CD14-positive monocyte (primary cell): ENCODE results near the gene NNAT. TPM values are rescaled to one million over a fixed set of nuclear protein-coding genes. Genes with fewer than 3 reads are reported as not detected.

Experiments
- DNase-seq, 3 donors: peaks; one replicate each; pipeline ENCODE4 v3.0.0-alpha.2; 2011 to 2022
- H2AFZ ChIP-seq: 2 replicates; pipeline ENCODE4 v1.6.0; 2012; ENCODE audit warnings: mild to moderate bottlenecking, low read depth, low read length, inconsistent platforms; ENCODE audit not compliant: insufficient read depth, poor library complexity, severe bottlenecking
- H3K27ac ChIP-seq, 2 donors: 1 replicate in 1 of 2; 2 replicates in 1 of 2; pipeline ENCODE4 v1.5.1; 2012 to 2013; ENCODE audit warnings: low read length in 2 of 2, control low read depth in 1 of 2, inconsistent platforms in 1 of 2, low read depth in 1 of 2, mild to moderate bottlenecking in 1 of 2
- H3K27me3 ChIP-seq, 2 donors: one replicate each; pipeline versions ENCODE4 v1.6.0 to v1.6.1; 2011 to 2013; ENCODE audit warnings: low read length in 2 of 2; ENCODE audit not compliant: control insufficient read depth in 2 of 2, insufficient read depth in 2 of 2
- H3K36me3 ChIP-seq, 2 donors: replicated peaks in 1 of 2; 1 replicate in 1 of 2; 2 replicates in 1 of 2; pipeline versions ENCODE4 v1.5.1 to v1.6.1; 2012 to 2013; ENCODE audit warnings: low read length in 2 of 2, control low read depth in 1 of 2, inconsistent platforms in 1 of 2, mild to moderate bottlenecking in 1 of 2; ENCODE audit not compliant: insufficient read depth in 2 of 2, control insufficient read depth in 1 of 2
- H3K4me1 ChIP-seq, 2 donors: 1 replicate in 1 of 2; 2 replicates in 1 of 2; pipeline versions ENCODE4 v1.5.1 to v1.6.1; 2012 to 2013; ENCODE audit warnings: low read length in 2 of 2, control low read depth in 1 of 2, inconsistent platforms in 1 of 2, mild to moderate bottlenecking in 1 of 2, moderate library complexity in 1 of 2; ENCODE audit not compliant: insufficient read depth in 2 of 2, control insufficient read depth in 1 of 2
- H3K4me2 ChIP-seq: replicated peaks from 2 replicates; pipeline ENCODE3; 2012; ENCODE audit warnings: low read length, moderate library complexity, mild to moderate bottlenecking; ENCODE audit not compliant: poor library complexity, severe bottlenecking; ENCODE audit errors: extremely low read depth
- H3K4me3 ChIP-seq, 3 experiments: fragments of 200-600 bp in 1 of 3; sonication (generic) in 1 of 3; replicated peaks in 1 of 3; 1 replicate in 2 of 3; 2 replicates in 1 of 3; pipeline ENCODE4 v1.5.1; 2011 to 2013; ENCODE audit warnings: low read length in 3 of 3, mild to moderate bottlenecking in 3 of 3, control low read depth in 2 of 3, low read depth in 2 of 3, inconsistent platforms in 1 of 3, moderate library complexity in 1 of 3
- H3K79me2 ChIP-seq: 2 replicates; pipeline ENCODE4 v1.6.0; 2012; ENCODE audit warnings: mild to moderate bottlenecking, control low read depth, inconsistent platforms, low read length, moderate library complexity; ENCODE audit not compliant: insufficient read depth
- H3K9ac ChIP-seq: 2 replicates; pipeline ENCODE4 v1.6.0; 2017; ENCODE audit warnings: low read length, mild to moderate bottlenecking; ENCODE audit not compliant: insufficient read depth, poor library complexity, severe bottlenecking
- H3K9me3 ChIP-seq, 2 donors: replicated peaks in 1 of 2; 1 replicate in 1 of 2; 2 replicates in 1 of 2; pipeline versions ENCODE4 v1.5.1 to v1.6.1; 2012 to 2013; ENCODE audit warnings: low read length in 2 of 2, control low read depth in 1 of 2; ENCODE audit not compliant: control insufficient read depth in 1 of 2, insufficient read depth in 1 of 2
- H4K20me1 ChIP-seq: 2 replicates; pipeline ENCODE4 v1.6.0; 2012; ENCODE audit warnings: mild to moderate bottlenecking, low read length, control low read depth, moderate library complexity; ENCODE audit not compliant: insufficient read depth
- H3K27ac Mint-ChIP-seq, 7 donors: one replicate each; pipeline ENCODE4 v1.8.0; 2020; ENCODE audit warnings: mild to moderate bottlenecking in 7 of 7, mixed read lengths in 7 of 7, moderate library complexity in 6 of 7, inconsistent platforms in 2 of 7
- H3K27me3 Mint-ChIP-seq, 3 donors: one replicate each; pipeline ENCODE4 v1.8.0; 2021 to 2022; ENCODE audit warnings: low read depth in 3 of 3, mild to moderate bottlenecking in 3 of 3, mixed read lengths in 3 of 3, moderate library complexity in 3 of 3, inconsistent platforms in 1 of 3
- H3K36me3 Mint-ChIP-seq, 2 donors: one replicate each; pipeline ENCODE4 v1.8.0; 2020; ENCODE audit warnings: mixed read lengths in 2 of 2, inconsistent platforms in 1 of 2, mild to moderate bottlenecking in 1 of 2
- H3K4me1 Mint-ChIP-seq: one replicate; pipeline ENCODE4 v1.8.0; 2020; ENCODE audit warnings: mild to moderate bottlenecking, mixed read lengths
- H3K4me3 Mint-ChIP-seq, 2 donors: one replicate each; pipeline ENCODE4 v1.8.0; 2020; ENCODE audit warnings: mild to moderate bottlenecking in 2 of 2, mixed read lengths in 2 of 2, moderate library complexity in 1 of 2
- H3K9me3 Mint-ChIP-seq, 7 donors: one replicate each; pipeline ENCODE4 v1.8.0; 2020 to 2022; ENCODE audit warnings: mixed read lengths in 7 of 7, mild to moderate bottlenecking in 6 of 7, moderate library complexity in 6 of 7, inconsistent platforms in 2 of 7
- WGBS: methylation state at CpG from one replicate; pipeline ENCODE4 v1.1.5; 2013; ENCODE audit warnings: missing lambda C conversion rate; ENCODE audit not compliant: insufficient coverage; 5-methylcytosine and 5-hydroxymethylcytosine counted together
- intact Hi-C, 2 donors: fragments of 100-400 bp; cut with micrococcal nuclease; formaldehyde crosslinking; loops; one replicate each; pipeline versions ENCODE4 v1.15.0 to v1.15.1; 2023
- polyA plus RNA-seq, 3 donors: library from polyadenylated mRNA; depleted of rRNA in 1 of 3; unstranded in 2 of 3; stranded (reverse) in 1 of 3; fragments of 300-500 nt in 2 of 3; fragments of >200 nt in 1 of 3; fragmentation: Illumina TruSeq in 2 of 3; gene quantifications; 1 replicate in 2 of 3; 2 replicates in 1 of 3; pipeline ENCODE4 v1.2.3, GENCODE V29; 2012 to 2021
- TF ChIP-seq, protein P1 (sequence below): fragments of 200-600 bp; IDR thresholded peaks from one replicate; pipeline ENCODE4 v1.8.0; 2022; ENCODE audit warnings: antibody characterized with exemption, mild to moderate bottlenecking

Gene NNAT
- polyA plus RNA-seq, 3 donors, result not detected

DNA sequence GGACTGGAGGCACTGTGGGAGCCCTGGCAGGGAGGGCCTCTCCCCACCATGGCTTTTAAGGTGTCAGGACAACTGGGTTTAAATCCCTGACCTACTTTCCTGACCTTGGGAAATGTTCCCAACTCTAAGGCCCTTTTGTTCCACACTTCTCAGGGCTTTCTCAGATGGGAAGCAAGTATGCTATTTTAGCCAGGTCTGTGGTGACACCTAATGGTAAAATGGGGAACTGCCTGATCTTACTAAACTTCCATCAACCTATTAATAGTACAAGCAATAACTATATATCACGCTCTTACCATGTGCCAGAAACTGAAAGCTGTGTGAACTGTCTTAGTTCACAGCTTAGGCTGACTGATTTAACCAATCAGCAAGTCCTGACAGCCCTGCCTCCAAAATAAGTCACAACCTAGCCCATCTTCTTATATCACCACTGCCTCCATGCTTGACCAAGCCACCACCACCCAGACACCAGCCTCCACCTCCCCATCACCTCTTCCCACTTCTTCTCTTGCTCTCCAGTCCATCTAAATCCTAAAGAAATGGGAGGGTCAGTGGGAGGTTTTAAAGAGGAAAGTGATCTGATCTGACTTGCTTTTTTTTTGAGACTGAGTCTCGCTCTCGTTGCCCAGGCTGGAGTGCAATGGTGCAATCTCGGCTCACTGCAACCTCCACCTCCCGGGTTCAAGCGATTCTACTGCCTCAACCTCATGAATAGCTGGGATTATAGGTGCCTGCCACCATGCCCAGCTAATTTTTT is 13.5 kb downstream of the NNAT start:
- no peaks in the 10 kb centered on the region for H3K27me3 ChIP-seq
- Mint-ChIP-seq H3K27ac (peak overlapping the region in 3 of 7 donors; percentile 5 to 54 (median 43)), H3K9me3 (peaks cover 0 to 6% (median 0%) of the 10 kb centered on the region in 7 donors), H3K36me3 (no peaks in the 10 kb centered on the region), H3K4me3 (no peak overlapping the region), H3K4me1 (peaks cover 13% of the 10 kb centered on the region), H3K27me3 (peaks cover 2 to 4% (median 4%) of the 10 kb centered on the region in 3 donors)
- 75% methylated on average over 6 of the region's 6 CpGs for WGBS
- H3K4me2 ChIP-seq, result no peak overlapping the region
- H3K4me1 ChIP-seq, result peaks cover 0 to 7% of the 10 kb centered on the region in 2 donors
- no peak overlapping the region for H3K27ac ChIP-seq
- H3K36me3 ChIP-seq, result no peaks in the 10 kb centered on the region
- no peak overlapping the region for H2AFZ ChIP-seq
- no peak overlapping the region for H3K4me3 ChIP-seq
- H4K20me1 ChIP-seq, result no peaks in the 10 kb centered on the region
- H3K9ac ChIP-seq, result no peak overlapping the region
- TF ChIP-seq, protein P1, sequence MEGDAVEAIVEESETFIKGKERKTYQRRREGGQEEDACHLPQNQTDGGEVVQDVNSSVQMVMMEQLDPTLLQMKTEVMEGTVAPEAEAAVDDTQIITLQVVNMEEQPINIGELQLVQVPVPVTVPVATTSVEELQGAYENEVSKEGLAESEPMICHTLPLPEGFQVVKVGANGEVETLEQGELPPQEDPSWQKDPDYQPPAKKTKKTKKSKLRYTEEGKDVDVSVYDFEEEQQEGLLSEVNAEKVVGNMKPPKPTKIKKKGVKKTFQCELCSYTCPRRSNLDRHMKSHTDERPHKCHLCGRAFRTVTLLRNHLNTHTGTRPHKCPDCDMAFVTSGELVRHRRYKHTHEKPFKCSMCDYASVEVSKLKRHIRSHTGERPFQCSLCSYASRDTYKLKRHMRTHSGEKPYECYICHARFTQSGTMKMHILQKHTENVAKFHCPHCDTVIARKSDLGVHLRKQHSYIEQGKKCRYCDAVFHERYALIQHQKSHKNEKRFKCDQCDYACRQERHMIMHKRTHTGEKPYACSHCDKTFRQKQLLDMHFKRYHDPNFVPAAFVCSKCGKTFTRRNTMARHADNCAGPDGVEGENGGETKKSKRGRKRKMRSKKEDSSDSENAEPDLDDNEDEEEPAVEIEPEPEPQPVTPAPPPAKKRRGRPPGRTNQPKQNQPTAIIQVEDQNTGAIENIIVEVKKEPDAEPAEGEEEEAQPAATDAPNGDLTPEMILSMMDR, result peak; percentile 84
- DNase-seq, result peak; percentile 68 to 83 (median 72)
- no peaks in the 10 kb centered on the region for H3K79me2 ChIP-seq
- intact Hi-C loops, result loop anchor here (2.0 kb wide), 3 partner anchors 332 to 342 kb away; no protein-coding TSS in a partner anchor
- H3K9me3 ChIP-seq, result no peaks in the 10 kb centered on the region

DNA sequence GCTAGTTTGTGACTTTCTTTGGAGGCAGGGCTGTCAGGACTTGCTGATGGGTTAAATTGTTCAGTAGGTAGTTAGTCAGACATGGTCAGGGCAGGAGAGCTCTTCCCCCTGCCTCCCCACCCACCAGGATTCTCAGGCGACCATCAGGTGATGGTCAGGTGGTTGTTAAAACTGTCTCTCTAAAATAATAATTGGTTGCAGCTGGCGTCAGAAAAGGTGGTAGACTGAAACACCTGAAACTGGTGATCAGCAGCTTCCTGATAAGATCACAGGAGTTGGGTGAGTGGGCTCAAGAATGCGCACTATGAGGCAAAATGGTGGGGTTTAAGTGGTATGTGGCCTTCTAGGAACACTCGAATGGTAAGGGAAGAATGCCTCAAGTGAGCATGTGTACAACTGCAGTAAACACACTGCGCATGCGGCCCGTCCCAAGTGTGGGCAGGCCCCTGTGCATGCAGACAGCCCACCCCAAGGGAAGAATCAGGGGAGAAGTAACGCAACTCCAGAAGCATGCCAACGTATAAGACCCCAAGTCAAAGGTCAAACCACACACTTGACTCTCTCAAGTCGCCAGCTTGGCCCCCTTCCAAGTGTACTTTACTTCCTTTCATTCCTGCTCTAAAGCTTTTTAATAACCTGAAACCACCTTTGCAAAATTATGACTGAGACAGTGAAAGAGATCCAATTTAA is 14.5 kb downstream of the NNAT start:
- H3K36me3 ChIP-seq, result no peaks in the 10 kb centered on the region
- peaks cover 2 to 6% (median 4%) of the 10 kb centered on the region in 3 donors for H3K27me3 Mint-ChIP-seq
- 94% methylated on average over 7 of the region's 10 CpGs for WGBS
- intact Hi-C loops, result loop anchor here (2.0 kb wide), 3 partner anchors 333 to 343 kb away; no protein-coding TSS in a partner anchor
- H3K4me1 Mint-ChIP-seq, result peaks cover 13% of the 10 kb centered on the region
- no peak overlapping the region for H3K27ac ChIP-seq
- no peak overlapping the region for H3K4me2 ChIP-seq
- H3K4me1 ChIP-seq, result peaks cover 0 to 7% of the 10 kb centered on the region in 2 donors
- no peaks in the 10 kb centered on the region for H3K36me3 Mint-ChIP-seq
- H3K9me3 Mint-ChIP-seq, result peaks cover 0 to 6% (median 0%) of the 10 kb centered on the region in 7 donors
- DNase-seq, result no peak
- TF ChIP-seq, protein P1, result no peak
- no peak overlapping the region for H3K9ac ChIP-seq
- no peaks in the 10 kb centered on the region for H3K79me2 ChIP-seq
- no peak overlapping the region for H3K4me3 ChIP-seq
- no peaks in the 10 kb centered on the region for H3K9me3 ChIP-seq
- H4K20me1 ChIP-seq, result no peaks in the 10 kb centered on the region
- no peaks in the 10 kb centered on the region for H3K27me3 ChIP-seq
- H3K27ac Mint-ChIP-seq, result no peak overlapping the region
- H3K4me3 Mint-ChIP-seq, result peak overlapping the region in 1 of 2 donors; percentile 13
- H2AFZ ChIP-seq, result no peak overlapping the region
